ENCODE results near the gene OR1S1. TPM values are rescaled to one million over a fixed set of nuclear protein-coding genes. Genes with fewer than 3 reads are reported as not detected.

Gene OR1S1
- total and polyA plus RNA-seq, 2 donors (not counting 3 experiments of a cell fraction or from before 2014, with no cell fraction given) = not detected

GRCh38 chr11:58227956-58228615, 15.6 kb downstream of the OR1S1 start:
- H3K27ac ChIP-seq (ENCODE audit: insufficient read depth, low read depth, low read length) = no peak overlapping the region
- dilution Hi-C loops (cut with MboI; ENCODE audit: extremely low pct_ligation_motif_present, low sequenced_read_pairs) (no loop called here), intact Hi-C loops (cut with micrococcal nuclease) (no loop called here)
- H4K20me1 ChIP-seq (replicated peaks; ENCODE audit: control insufficient read depth, extremely low read depth, insufficient read depth, low read length) = no peaks in the 10 kb centered on the region
- TF ChIP-seq MYC (IDR thresholded peaks at IDR 0.05; ENCODE audit: low read depth, low read length) = no peak
- TF ChIP-seq EZH2 (IDR thresholded peaks at IDR 0.05; ENCODE audit: borderline replicate concordance, low read depth, low read length, severe bottlenecking) = no peak
- no peak for TF ChIP-seq POLR2A (IDR thresholded peaks at IDR 0.05; ENCODE audit: low read depth, low read length)
- TF ChIP-seq CTCF (IDR thresholded peaks at IDR 0.05; ENCODE audit: extremely low read depth in 1 of 2, insufficient read depth in 1 of 2, low read depth in 1 of 2, low read length in 2 of 2) = no peak
- TF ChIP-seq MAX (IDR thresholded peaks at IDR 0.05; ENCODE audit: insufficient read depth, insufficient read length) = no peak
- no peak for TF ChIP-seq FOS (IDR thresholded peaks at IDR 0.05; ENCODE audit: borderline replicate concordance, insufficient read depth, low read length)
- TF ChIP-seq JUN (IDR thresholded peaks at IDR 0.05; ENCODE audit: borderline replicate concordance, insufficient read depth, insufficient read length, low read depth) = no peak
- no peak overlapping the region for H3K4me2 ChIP-seq (ENCODE audit: insufficient read depth, low read length)
- DNase-seq (ENCODE audit: low read depth, low spot score) (no peak), FAIRE-seq (no peak)
- no peaks in the 10 kb centered on the region for H3K9me1 ChIP-seq (replicated peaks; ENCODE audit: control insufficient read depth, extremely low read depth, insufficient read depth, low read length)
- H3K4me1 ChIP-seq (ENCODE audit: control insufficient read depth, extremely low read depth, insufficient read depth, low read length) = no peaks in the 10 kb centered on the region
- H2AFZ ChIP-seq (ENCODE audit: low read depth, low read length) = no peak overlapping the region
- POLR2A ChIA-PET = no interaction called here
- H3K79me2 ChIP-seq (ENCODE audit: control insufficient read depth, insufficient read depth, low read length) = no peaks in the 10 kb centered on the region
- no peaks in the 10 kb centered on the region for H3K27me3 ChIP-seq (ENCODE audit: control insufficient read depth in 2 of 2, insufficient read depth in 2 of 2, low read length in 2 of 2)
- BruUV-seq (replicated peaks) = no TSS peak
- no peak overlapping the region for H3K4me3 ChIP-seq (replicated peaks in 1 of 3; ENCODE audit: insufficient read depth in 1 of 3, low read depth in 1 of 3, low read length in 3 of 3)
- CTCF ChIA-PET = interaction anchor here (1.1 kb wide), 1 partner anchor 32 kb away, joined by 3 read pairs; no protein-coding TSS in a partner anchor
- no peaks in the 10 kb centered on the region for H3K36me3 ChIP-seq (ENCODE audit: control insufficient read depth in 2 of 2, extremely low read depth in 1 of 2, insufficient read depth in 2 of 2, low read length in 2 of 2)
- H3K9me3 ChIP-seq (replicated peaks; ENCODE audit: control insufficient read depth, insufficient read depth, low read length) = no peaks in the 10 kb centered on the region
- H3K9ac ChIP-seq (replicated peaks; ENCODE audit: extremely low read depth, insufficient read depth, low read length) = no peak overlapping the region

All from endothelial cell of umbilical vein (primary cell).